Measurements from ENCODE around the gene CLEC10A.

GRCh38 chr17:7046127-7046724 lies 33.8 kb downstream of the CLEC10A start:
- TF ChIP-seq PRDM15 (CRISPR knock-in tag; IDR thresholded peaks at IDR 0.05) (no peak), ZNF217 (IDR thresholded peaks at IDR 0.05) (no peak), CTCF (IDR thresholded peaks at IDR 0.05 in 2 of 3, conservative IDR thresholded peaks at IDR 0.05 in 1 of 3; ENCODE audit: control insufficient read depth in 2 of 3, extremely low read depth in 1 of 3, insufficient read depth in 1 of 3, low read depth in 3 of 3, low read length in 3 of 3) (no peak), GABPA (IDR thresholded peaks at IDR 0.05; ENCODE audit: low read depth) (no peak), E2F4 (IDR thresholded peaks at IDR 0.05; ENCODE audit: low read depth, low read length) (no peak), RB1 (IDR thresholded peaks at IDR 0.05; ENCODE audit: borderline replicate concordance) (no peak), NFXL1 (IDR thresholded peaks at IDR 0.05; ENCODE audit: borderline replicate concordance) (no peak), SRF (IDR thresholded peaks at IDR 0.05; ENCODE audit: low read depth in 2 of 2, low read length in 2 of 2) (no peak), TARDBP (IDR thresholded peaks at IDR 0.05; ENCODE audit: borderline replicate concordance) (no peak), SIN3A (IDR thresholded peaks at IDR 0.05; ENCODE audit: low read depth, low read length) (no peak), FOS (IDR thresholded peaks at IDR 0.05; ENCODE audit: borderline replicate concordance, extremely low read depth, insufficient read length) (no peak), POLR2A (IDR thresholded peaks at IDR 0.05; ENCODE audit: low read depth, low read length) (no peak), TAF1 (IDR thresholded peaks at IDR 0.05; ENCODE audit: borderline replicate concordance, low read depth, low read length) (no peak)
